HCT116 (cell line): Measurements from ENCODE around the gene KNL1. TPM values are rescaled to one million over a fixed set of nuclear protein-coding genes. Genes with fewer than 3 reads are reported as not detected.

Experiments
- ATAC-seq: fragments of 200-7000 bp; cut with Tn5 transposase; 2 replicates; pipeline ENCODE4 v1.9.1; 2020; ENCODE audit warnings: mild to moderate bottlenecking, moderate library complexity
- BruUV-seq: library from RNA; stranded (reverse); fragments of 400-500 nt; replicated peaks from 2 replicates; lab custom pipeline; 2021; lab: Mats Ljungman, UMichigan
- CTCF ChIA-PET: fragments of 300-600 bp; sonication (Branson Sonifier 250); formaldehyde crosslinking; loops from one replicate; lab custom pipeline; 2021; ENCODE audit warnings: antibody characterized with exemption; lab: Charles Lee
- POLR2A ChIA-PET: fragments of 300-600, 350-600 bp; sonication (Branson Sonifier 250); formaldehyde crosslinking; loops from one replicate; lab custom pipeline; 2021; ENCODE audit warnings: antibody characterized with exemption; lab: Charles Lee
- RAD21 ChIA-PET, 2 experiments: fragments of 300-600 bp; sonication (Branson Sonifier 250); formaldehyde crosslinking; loops; one replicate each; lab custom pipeline; 2023; ENCODE audit warnings: low total read pairs in 2 of 2; ENCODE audit not compliant: uncharacterized antibody in 2 of 2, unreplicated experiment in 2 of 2, low non-redundant PET in 1 of 2; lab: Charles Lee
- DNase-seq: peaks from one replicate; pipeline ENCODE4 v3.0.0-alpha.2; 2010; ENCODE audit warnings: low read depth, low spot score
- H2AFZ ChIP-seq: fragments of 200-600 bp; shearing (Covaris generic), sonication (generic); 2 replicates; pipeline ENCODE4 v1.6.1; 2017; ENCODE audit warnings: low read depth, mixed run types, mixed read lengths, antibody characterized with exemption, low read length; ENCODE audit not compliant: poor library complexity, severe bottlenecking
- H3K27ac ChIP-seq: 2 replicates; pipeline ENCODE4 v1.5.1; 2012; ENCODE audit warnings: low read depth, low read length
- H3K27me3 ChIP-seq: fragments of 200-600 bp; sonication (generic); 2 replicates; pipeline ENCODE4 v1.6.1; 2016; ENCODE audit warnings: mixed run types, low read length, mixed read lengths; ENCODE audit not compliant: insufficient read depth
- H3K36me3 ChIP-seq, 2 experiments: fragments of 200-500 bp in 1 of 2; fragments of 200-600 bp in 1 of 2; sonication (Bioruptor generic) in 1 of 2; sonication (generic) in 1 of 2; 2 replicates each; pipeline versions ENCODE4 v1.5.1 to v1.6.1; 2014 to 2016; ENCODE audit warnings: low read length in 2 of 2, inconsistent platforms in 1 of 2, mixed read lengths in 1 of 2, mixed run types in 1 of 2; ENCODE audit not compliant: insufficient read depth in 2 of 2, control insufficient read depth in 1 of 2
- H3K4me1 ChIP-seq, 2 experiments: fragments of 200-600 bp in 1 of 2; sonication (generic) in 1 of 2; 2 replicates each; pipeline versions ENCODE4 v1.5.1 to v1.6.1; 2012 to 2017; ENCODE audit warnings: low read length in 2 of 2, inconsistent platforms in 1 of 2, mild to moderate bottlenecking in 1 of 2, mixed read lengths in 1 of 2, mixed run types in 1 of 2, moderate library complexity in 1 of 2; ENCODE audit not compliant: insufficient read depth in 2 of 2, control insufficient read depth in 1 of 2
- H3K4me2 ChIP-seq: fragments of 200-600 bp; sonication (generic); 2 replicates; pipeline ENCODE4 v1.6.1; 2017; ENCODE audit warnings: mixed run types, low read length, mixed read lengths
- H3K4me3 ChIP-seq, 2 experiments: fragments of 200-600 bp in 1 of 2; sonication (generic) in 1 of 2; replicated peaks in 1 of 2; 2 replicates each; pipeline ENCODE4 v1.5.1; 2011 to 2016; ENCODE audit warnings: low read length in 2 of 2, control low read depth in 1 of 2, low read depth in 1 of 2, mild to moderate bottlenecking in 1 of 2, mixed read lengths in 1 of 2, mixed run types in 1 of 2
- H3K79me2 ChIP-seq: fragments of 200-600 bp; sonication (generic); 2 replicates; pipeline ENCODE4 v1.6.1; 2017; ENCODE audit warnings: mild to moderate bottlenecking, mixed run types, low read length, moderate library complexity, mixed read lengths; ENCODE audit not compliant: insufficient read depth
- H3K9ac ChIP-seq: fragments of 200-600 bp; sonication (generic); 2 replicates; pipeline ENCODE4 v1.6.1; 2016; ENCODE audit warnings: low read length, mixed read lengths
- H3K9me2 ChIP-seq: fragments of 200-600 bp; sonication (generic), shearing (Covaris generic); 2 replicates; pipeline ENCODE4 v1.6.1; 2017; ENCODE audit warnings: mixed run types, mild to moderate bottlenecking, moderate library complexity; ENCODE audit not compliant: insufficient read depth
- H3K9me3 ChIP-seq, 2 experiments: fragments of 200-500 bp in 1 of 2; fragments of 200-600 bp in 1 of 2; sonication (Bioruptor generic) in 1 of 2; sonication (generic) in 1 of 2; 2 replicates each; pipeline ENCODE4 v1.6.1; 2014 to 2017; ENCODE audit warnings: low read length in 2 of 2, mixed read lengths in 2 of 2, inconsistent platforms in 1 of 2, low read depth in 1 of 2, mild to moderate bottlenecking in 1 of 2, mixed run types in 1 of 2, moderate library complexity in 1 of 2; ENCODE audit not compliant: control insufficient read depth in 1 of 2, insufficient read depth in 1 of 2
- H4K20me1 ChIP-seq: fragments of 200-600 bp; sonication (generic), shearing (Covaris generic); 2 replicates; pipeline ENCODE4 v1.6.1; 2017; ENCODE audit warnings: mixed run types, mild to moderate bottlenecking, moderate library complexity; ENCODE audit not compliant: insufficient read depth
- JUND ChIP-seq: IDR thresholded peaks from 2 replicates; pipeline ENCODE4 v1.6.1; 2012
- POLR2A ChIP-seq: IDR thresholded peaks from 2 replicates; pipeline ENCODE4 v1.7.0; 2011; ENCODE audit warnings: borderline replicate concordance; ENCODE audit not compliant: insufficient read depth, insufficient read length; ENCODE audit errors: extremely low read depth
- RAD21 ChIP-seq: IDR thresholded peaks from 2 replicates; pipeline ENCODE4 v1.6.1; 2012; ENCODE audit warnings: low read depth, mild to moderate bottlenecking
- SIN3A ChIP-seq: IDR thresholded peaks from 2 replicates; pipeline ENCODE4 v1.6.1; 2012; ENCODE audit warnings: low read depth
- SP1 ChIP-seq: IDR thresholded peaks from 2 replicates; pipeline ENCODE4 v1.6.1; 2012; ENCODE audit warnings: low read depth
- intact Hi-C: fragments of 100-400 bp; cut with micrococcal nuclease; formaldehyde crosslinking; loops from 2 replicates; pipeline ENCODE4 v1.10.0; 2022
- total RNA-seq: library from RNA; stranded (reverse); gene quantifications from one replicate; pipeline ENCODE4 v1.2.1, GENCODE V29; 2021; ENCODE audit not compliant: unreplicated experiment

Gene KNL1
- total RNA-seq, 1 experiment from 2014 or later, result 30.6 TPM

- TF ChIP-seq POLR2A (no peak), JUND (no peak), SP1 (no peak), SIN3A (no peak)
- ChIA-PET POLR2A (no interaction called here), RAD21 (no interaction called here), CTCF (no interaction called here)
- H3K4me3 ChIP-seq, result no peak overlapping the region
- H3K4me1 ChIP-seq, result peaks cover 0 to 7% of the 10 kb centered on the region in 2 experiments; a peak in 1 of 4 replicates
- H3K27me3 ChIP-seq, result no peaks in the 10 kb centered on the region
- H3K36me3 ChIP-seq, result peaks cover 14 to 22% of the 10 kb centered on the region in 2 experiments
- H2AFZ ChIP-seq, result no peak overlapping the region
- ATAC-seq, result no peak
- no peak for DNase-seq
- intact Hi-C loops, result no loop called here
- no peaks in the 10 kb centered on the region for H3K9me3 ChIP-seq
- no peak overlapping the region for H3K4me2 ChIP-seq
- H3K79me2 ChIP-seq, result no peaks in the 10 kb centered on the region
- no peaks in the 10 kb centered on the region for H4K20me1 ChIP-seq
- no peaks in the 10 kb centered on the region for H3K9me2 ChIP-seq
- no TSS peak for BruUV-seq
- no peak overlapping the region for H3K27ac ChIP-seq
- no peak overlapping the region for H3K9ac ChIP-seq
Observed at GRCh38 chr15:40630313-40630712, 36.3 kb downstream of the KNL1 start.

GRCh38 chr15:40633178-40633577, 39.1 kb downstream of the KNL1 start:
- RAD21 ChIA-PET, result no interaction called here
- DNase-seq, result no peak
- no TSS peak for BruUV-seq

More at GRCh38 chr15:40633178-40633577, 39.1 kb downstream of the KNL1 start:
- H4K20me1 ChIP-seq, result no peaks in the 10 kb centered on the region
- H3K79me2 ChIP-seq, result no peaks in the 10 kb centered on the region
- POLR2A ChIA-PET, result no interaction called here
- TF ChIP-seq RAD21, result no peak
- TF ChIP-seq, all 23 proteins: peak for 0
- H3K4me1 ChIP-seq, result peaks cover 0 to 7% of the 10 kb centered on the region in 2 experiments; a peak in 1 of 4 replicates
- H3K9ac ChIP-seq, result no peak overlapping the region
- no peaks in the 10 kb centered on the region for H3K9me3 ChIP-seq
- intact Hi-C loops, result no loop called here
- H3K9me2 ChIP-seq, result no peaks in the 10 kb centered on the region
- H2AFZ ChIP-seq, result no peak overlapping the region
- CTCF ChIA-PET, result no interaction called here
- no peaks in the 10 kb centered on the region for H3K27me3 ChIP-seq
- no peak overlapping the region for H3K27ac ChIP-seq
- peaks cover 21 to 25% of the 10 kb centered on the region in 2 experiments for H3K36me3 ChIP-seq
- H3K4me2 ChIP-seq, result no peak overlapping the region
- no peak overlapping the region for H3K4me3 ChIP-seq
- no peak for ATAC-seq
